OCI-LY7 (cell line): ENCODE data around the gene TGFB1I1. TPM values are rescaled to one million over a fixed set of nuclear protein-coding genes. Genes with fewer than 3 reads are reported as not detected.

Source experiments
- BruUV-seq: library from RNA; stranded (reverse); fragments of 400-500 nt; replicated peaks from 2 replicates; lab custom pipeline; 2021; lab: Mats Ljungman, UMichigan
- CTCF ChIA-PET: fragments of 300-600 bp; sonication (Branson Sonifier 250); formaldehyde crosslinking; loops from one replicate; lab custom pipeline; 2022; ENCODE audit warnings: antibody characterized with exemption; ENCODE audit not compliant: unreplicated experiment; lab: Charles Lee
- POLR2A ChIA-PET: fragments of 300-600 bp; sonication (Branson Sonifier 250); formaldehyde crosslinking; loops from one replicate; lab custom pipeline; 2022; ENCODE audit warnings: antibody characterized with exemption; lab: Charles Lee
- DNase-seq: peaks from one replicate; pipeline ENCODE4 v3.0.0-alpha.2; 2015; ENCODE audit warnings: low spot score
- H2AFZ ChIP-seq: fragments of 200-600 bp; sonication (generic), shearing (Covaris generic); 2 replicates; pipeline ENCODE4 v1.6.1; 2014; ENCODE audit warnings: mild to moderate bottlenecking, antibody characterized with exemption, low read length, moderate library complexity
- H3K27ac ChIP-seq: fragments of 200-600 bp; sonication (generic); 2 replicates; pipeline ENCODE4 v1.5.1; 2014; ENCODE audit warnings: mixed run types, low read depth, mild to moderate bottlenecking, moderate library complexity, low read length, inconsistent platforms; ENCODE audit not compliant: poor library complexity, severe bottlenecking
- H3K36me3 ChIP-seq: fragments of 200-600 bp; sonication (generic); 2 replicates; pipeline ENCODE4 v1.6.1; 2014; ENCODE audit warnings: mild to moderate bottlenecking, antibody characterized with exemption, low read length, moderate library complexity, mixed read lengths; ENCODE audit not compliant: insufficient read depth
- H3K4me1 ChIP-seq: fragments of 200-600 bp; sonication (generic); 2 replicates; pipeline ENCODE4 v1.5.1; 2014; ENCODE audit warnings: mild to moderate bottlenecking, low read length; ENCODE audit not compliant: insufficient read depth, poor library complexity, severe bottlenecking
- H3K4me2 ChIP-seq: fragments of 200-600 bp; sonication (generic); 2 replicates; pipeline ENCODE4 v1.6.1; 2014; ENCODE audit warnings: mild to moderate bottlenecking, low read length
- H3K4me3 ChIP-seq: fragments of 200-600 bp; sonication (generic); 2 replicates; pipeline ENCODE4 v1.5.1; 2014; ENCODE audit warnings: mild to moderate bottlenecking, low read depth, low read length; ENCODE audit not compliant: poor library complexity, severe bottlenecking
- H3K79me2 ChIP-seq: fragments of 200-600 bp; sonication (generic); 2 replicates; pipeline ENCODE4 v1.6.1; 2016; ENCODE audit warnings: low read depth, mild to moderate bottlenecking, low read length, moderate library complexity, mixed read lengths; ENCODE audit not compliant: insufficient read depth
- H3K9me2 ChIP-seq: fragments of 200-600 bp; sonication (generic); 2 replicates; pipeline ENCODE4 v1.6.1; 2016; ENCODE audit warnings: mild to moderate bottlenecking, low read length, mixed read lengths; ENCODE audit not compliant: insufficient read depth
- H3K9me3 ChIP-seq: fragments of 200-600 bp; sonication (generic); 2 replicates; pipeline ENCODE4 v1.6.1; 2014; ENCODE audit warnings: mild to moderate bottlenecking, mixed run types, low read length, mixed read lengths
- H4K20me1 ChIP-seq: fragments of 200-600 bp; sonication (generic); 2 replicates; pipeline ENCODE4 v1.6.1; 2014; ENCODE audit warnings: mild to moderate bottlenecking, antibody characterized with exemption, low read length, moderate library complexity, mixed read lengths; ENCODE audit not compliant: insufficient read depth
- CTCF ChIP-seq: fragments of 200-600 bp; sonication (generic); conservative IDR thresholded peaks from 2 replicates; pipeline ENCODE4 v1.5.1; 2014; ENCODE audit warnings: mild to moderate bottlenecking, antibody characterized with exemption, low read length, moderate library complexity, mixed read lengths
- EZH2phosphoT487 ChIP-seq: fragments of 200-600 bp; sonication (generic); IDR thresholded peaks from 2 replicates; pipeline ENCODE4 v1.6.1; 2018; ENCODE audit warnings: low read depth, borderline replicate concordance, mild to moderate bottlenecking, mixed run types, antibody characterized with exemption, low read length, moderate library complexity, mixed read lengths
- intact Hi-C: fragments of 100-400 bp; cut with micrococcal nuclease; formaldehyde crosslinking; loops from one replicate; pipeline ENCODE4 v1.10.0; 2022; ENCODE audit not compliant: unreplicated experiment
- total RNA-seq, 2 experiments: library from RNA; depleted of rRNA in 1 of 2; stranded (reverse); fragments of >200 nt in 1 of 2; shearing (Covaris generic) in 1 of 2; gene quantifications; 2 replicates each; pipeline ENCODE4 v1.2.3, GENCODE V29; 2014 to 2022

TGFB1I1 gene
- total RNA-seq, 2 experiments from 2014 or later, result 0.38 to 0.73 TPM

DNA sequence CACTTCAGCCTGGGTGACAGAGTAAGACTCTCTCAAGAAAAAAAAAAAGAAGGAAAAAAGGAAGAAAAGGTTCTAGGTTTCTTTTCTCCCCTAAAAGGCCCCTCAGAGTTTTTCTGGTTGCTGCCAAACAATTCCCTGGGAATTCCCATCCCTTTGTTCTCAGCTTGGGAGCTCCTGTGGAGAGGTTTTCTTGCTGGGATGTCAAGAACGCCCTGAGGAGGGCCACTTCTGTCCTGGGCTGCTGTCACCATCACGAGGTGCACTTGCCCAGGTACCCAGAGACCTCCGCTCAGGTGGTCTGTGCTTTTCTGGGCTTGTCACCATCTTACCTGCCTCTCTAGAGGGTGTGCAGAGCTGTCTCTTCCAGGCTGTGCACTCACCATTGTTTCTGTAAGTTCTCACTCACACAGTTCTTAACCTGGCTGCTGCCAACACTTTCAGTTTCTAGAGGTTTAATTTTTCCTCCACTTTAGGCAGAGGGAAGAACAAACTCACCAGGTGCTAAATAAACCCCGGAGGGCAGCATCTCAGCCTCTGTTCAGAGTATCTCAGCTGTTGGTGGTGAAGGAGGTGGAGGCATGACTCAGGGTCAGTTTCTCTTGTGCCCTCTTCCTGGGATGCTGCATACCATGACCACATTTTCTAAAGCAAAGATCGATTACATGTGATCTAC, 41.4 kb upstream of the TGFB1I1 start:
- no peak overlapping the region for H3K27ac ChIP-seq
- H3K4me3 ChIP-seq, result no peak overlapping the region
- H3K4me2 ChIP-seq, result no peak overlapping the region
- no peaks in the 10 kb centered on the region for H4K20me1 ChIP-seq
- DNase-seq, result no peak
- TF ChIP-seq CTCF (no peak), EZH2phosphoT487 (no peak)
- no peaks in the 10 kb centered on the region for H3K9me3 ChIP-seq
- no TSS peak for BruUV-seq
- no peaks in the 10 kb centered on the region for H3K4me1 ChIP-seq
- H2AFZ ChIP-seq, result no peak overlapping the region
- H3K9me2 ChIP-seq, result no peaks in the 10 kb centered on the region
- ChIA-PET POLR2A (interaction anchor here (0.6 to 1.1 kb wide), 4 partner anchors 10 to 59 kb away, joined by 3 to 4 read pairs (median 4); no protein-coding TSS in a partner anchor), CTCF (no interaction called here)
- intact Hi-C loops, result no loop called here
- no peaks in the 10 kb centered on the region for H3K79me2 ChIP-seq
- no peaks in the 10 kb centered on the region for H3K36me3 ChIP-seq

GRCh38 chr16:31435341-31436220, 36.4 kb upstream of the TGFB1I1 start:
- Histone ChIP-seq H3K9me2 (no peaks in the 10 kb centered on the region), H3K4me1 (peaks cover 23% of the 10 kb centered on the region), H3K79me2 (no peaks in the 10 kb centered on the region), H4K20me1 (no peaks in the 10 kb centered on the region), H3K9me3 (no peaks in the 10 kb centered on the region), H3K4me2 (no peak overlapping the region), H2AFZ (no peak overlapping the region), H3K4me3 (no peak overlapping the region), H3K27ac (no peak overlapping the region), H3K36me3 (no peaks in the 10 kb centered on the region)
- TF ChIP-seq CTCF (no peak), EZH2phosphoT487 (no peak)
- no TSS peak for BruUV-seq
- intact Hi-C loops, result no loop called here
- POLR2A ChIA-PET, result no interaction called here
- CTCF ChIA-PET, result no interaction called here
- no peak for DNase-seq
